Stimulated activated CD8-positive, alpha-beta memory T cell treated with anti-CD3 and anti-CD28 coated beads, Interleukin-12 subunit alpha, Interleukin-12 subunit beta, amount 100 ng/mL, for 4 hours (primary cell): Measurements from ENCODE around the gene BTD.

ENCODE experiments used
- DNase-seq: peaks from one replicate; pipeline ENCODE4 v3.0.0-alpha.2; 2020; ENCODE audit warnings: low read depth

The BTD gene

GRCh38 chr3:15636028-15636709 is 34.6 kb downstream of the BTD start:
- no peak for DNase-seq

- no peak for DNase-seq
Measured at GRCh38 chr3:15637131-15637951, 35.8 kb downstream of the BTD start.

- DNase-seq: no peak
Measured at GRCh38 chr3:15638193-15638890, 36.8 kb downstream of the BTD start.

- DNase-seq: no peak
Measured at GRCh38 chr3:15638891-15639262, 37.3 kb downstream of the BTD start.

- DNase-seq: no peak
Measured at GRCh38 chr3:15645246-15645645, 43.7 kb downstream of the BTD start.

GRCh38 chr3:15645740-15646501 is 44.4 kb downstream of the BTD start:
- no peak for DNase-seq

- no peak for DNase-seq
Measured at GRCh38 chr3:15646851-15647511, 45.4 kb downstream of the BTD start.

- DNase-seq: peak; percentile 22
Measured at GRCh38 chr3:15647611-15648167, 46.1 kb downstream of the BTD start.

- no peak for DNase-seq
Measured at GRCh38 chr3:15649341-15649740, 47.8 kb downstream of the BTD start.

- no peak for DNase-seq
Measured at GRCh38 chr3:15649858-15650257, 48.3 kb downstream of the BTD start.

GRCh38 chr3:15651396-15651795 is 49.9 kb downstream of the BTD start:
- DNase-seq: no peak

- DNase-seq: no peak
Measured at GRCh38 chr3:15653321-15653720, 51.8 kb downstream of the BTD start.

GRCh38 chr3:15654127-15654526 is 52.6 kb downstream of the BTD start:
- DNase-seq: no peak

- DNase-seq: no peak
Measured at GRCh38 chr3:15654891-15655290, 53.3 kb downstream of the BTD start.

GRCh38 chr3:15656342-15656741 is 54.8 kb downstream of the BTD start:
- no peak for DNase-seq

GRCh38 chr3:15657016-15657415 is 55.5 kb downstream of the BTD start:
- DNase-seq: no peak

- DNase-seq: no peak
Measured at GRCh38 chr3:15659254-15659975, 57.9 kb downstream of the BTD start.

- DNase-seq: no peak
Measured at GRCh38 chr3:15660055-15660935, 58.8 kb downstream of the BTD start.

- DNase-seq: no peak
Measured at GRCh38 chr3:15664144-15664543, 62.6 kb downstream of the BTD start.
